ENCODE results near the gene EIF6.

GRCh38 chr20:35328689-35329088 is 44.1 kb upstream of the EIF6 start:
- TF ChIP-seq POLR2A (IDR thresholded peaks at IDR 0.05) (no peak), CTCF (IDR thresholded peaks at IDR 0.05) (no peak), POLR2AphosphoS5 (IDR thresholded peaks at IDR 0.05) (no peak), EP300 (IDR thresholded peaks at IDR 0.05) (no peak)

Measured in sigmoid colon (tissue), 4 donors.